ENCODE measurements around the gene MAPKAP1.

GRCh38 chr9:125746774-125747052, 39.7 kb upstream of the MAPKAP1 start:
- TF ChIP-seq CTCF (IDR thresholded peaks at IDR 0.05; ENCODE audit: insufficient read depth, low read length, poor library complexity, severe bottlenecking) (no peak), EZH2phosphoT487 (conservative IDR thresholded peaks at IDR 0.05; ENCODE audit: low read length) (no peak)
